Hepatocyte (in vitro differentiated cells): Measurements from ENCODE around the gene GMEB2. TPM values are rescaled to one million over a fixed set of nuclear protein-coding genes. Genes with fewer than 3 reads are reported as not detected.

Source experiments
- DNase-seq: peaks from one replicate; pipeline ENCODE4 v3.0.0-alpha.2; 2016; ENCODE audit warnings: low spot score
- H2AFZ ChIP-seq: fragments of 200-600 bp; sonication (generic); 2 replicates; pipeline ENCODE4 v1.6.0; 2016; ENCODE audit warnings: antibody characterized with exemption, mild to moderate bottlenecking
- H3K27ac ChIP-seq: fragments of 200-600 bp; sonication (generic); 2 replicates; pipeline ENCODE4 v1.5.1; 2016; ENCODE audit warnings: mild to moderate bottlenecking
- H3K27me3 ChIP-seq: fragments of 200-600 bp; sonication (generic); 2 replicates; pipeline ENCODE4 v1.6.1; 2016
- H3K36me3 ChIP-seq: fragments of 200-600 bp; sonication (generic); replicated peaks from 2 replicates; pipeline ENCODE4 v1.5.1; 2016; ENCODE audit warnings: low read depth; ENCODE audit not compliant: insufficient read depth
- H3K4me1 ChIP-seq: fragments of 200-600 bp; sonication (generic); 2 replicates; pipeline ENCODE4 v1.5.1; 2016; ENCODE audit warnings: mild to moderate bottlenecking, moderate library complexity; ENCODE audit not compliant: insufficient read depth
- H3K4me2 ChIP-seq: fragments of 200-600 bp; sonication (generic); 2 replicates; pipeline ENCODE4 v1.6.0; 2016
- H3K4me3 ChIP-seq: fragments of 200-600 bp; sonication (generic); 2 replicates; pipeline ENCODE4 v1.5.1; 2016; ENCODE audit warnings: mild to moderate bottlenecking
- H3K79me2 ChIP-seq: fragments of 200-600 bp; sonication (generic); 2 replicates; pipeline ENCODE4 v1.6.0; 2017; ENCODE audit warnings: mild to moderate bottlenecking
- H3K9me2 ChIP-seq: fragments of 200-600 bp; sonication (generic); replicated peaks from 2 replicates; pipeline ENCODE4 v1.6.0; 2017; ENCODE audit warnings: mild to moderate bottlenecking; ENCODE audit not compliant: insufficient read depth
- H3K9me3 ChIP-seq: fragments of 200-600 bp; sonication (generic); 2 replicates; pipeline ENCODE4 v1.5.1; 2016; ENCODE audit warnings: low read depth, mild to moderate bottlenecking
- H4K20me1 ChIP-seq: fragments of 200-600 bp; sonication (generic); 2 replicates; pipeline ENCODE4 v1.6.0; 2016; ENCODE audit warnings: mild to moderate bottlenecking; ENCODE audit not compliant: insufficient read depth, poor library complexity, severe bottlenecking
- CTCF ChIP-seq: fragments of 200-600 bp; sonication (generic); IDR thresholded peaks from 2 replicates; pipeline ENCODE4 v1.5.1; 2016; ENCODE audit warnings: antibody characterized with exemption, mild to moderate bottlenecking; ENCODE audit not compliant: poor library complexity
- EZH2 ChIP-seq: fragments of 200-600 bp; sonication (generic); IDR thresholded peaks from 2 replicates; pipeline ENCODE4 v1.6.1; 2016; ENCODE audit warnings: antibody characterized with exemption, mild to moderate bottlenecking, borderline replicate concordance
- EZH2phosphoT487 ChIP-seq: fragments of 200-600 bp; sonication (generic); IDR thresholded peaks from one replicate; pipeline ENCODE4 v1.6.1; 2018; ENCODE audit warnings: antibody characterized with exemption, mild to moderate bottlenecking, low read depth, moderate library complexity; ENCODE audit not compliant: unreplicated experiment, severe bottlenecking
- WGBS: methylation state at CpG from one replicate; pipeline ENCODE4 v1.1.6; 2016; ENCODE audit warnings: low lambda C conversion rate; ENCODE audit errors: missing lambda C conversion rate; 5-methylcytosine and 5-hydroxymethylcytosine counted together
- polyA plus RNA-seq: library from polyadenylated mRNA; unstranded; fragments of >200 nt; fragmentation: Nextera tagmentation; extraction: Ambion mirVana; gene quantifications from 2 replicates; pipeline ENCODE4 v1.2.1, GENCODE V29; 2016
- total RNA-seq: library from RNA; depleted of rRNA; stranded (reverse); fragments of >200 nt; gene quantifications from 2 replicates; pipeline ENCODE4 v1.2.3, GENCODE V29; 2014

Gene GMEB2
- total and polyA plus RNA-seq, 2 experiments from 2014 or later, result 8.7 to 10.7 TPM

GRCh38 chr20:63648895-63649589 is 22.1 kb upstream of the GMEB2 start:
- TF ChIP-seq EZH2phosphoT487 (no peak), CTCF (no peak), EZH2 (no peak)
- 92% methylated on average over 11 of the region's 11 CpGs for WGBS
- Histone ChIP-seq H3K9me3 (no peaks in the 10 kb centered on the region), H4K20me1 (peaks cover 13% of the 10 kb centered on the region), H3K79me2 (peaks cover 5% of the 10 kb centered on the region), H3K4me2 (no peak overlapping the region), H3K4me1 (peaks cover 3% of the 10 kb centered on the region), H3K36me3 (no peaks in the 10 kb centered on the region), H3K4me3 (no peak overlapping the region), H3K9me2 (no peaks in the 10 kb centered on the region), H3K27me3 (peaks cover 3% of the 10 kb centered on the region), H3K27ac (no peak overlapping the region), H2AFZ (no peak overlapping the region)
- DNase-seq, result no peak

GRCh38 chr20:63648190-63648589 is 21.3 kb upstream of the GMEB2 start:
- no peak overlapping the region for H3K27ac ChIP-seq
- peaks cover 3% of the 10 kb centered on the region for H3K4me1 ChIP-seq
- H3K4me3 ChIP-seq, result no peak overlapping the region
- no peaks in the 10 kb centered on the region for H3K9me3 ChIP-seq
- no peak overlapping the region for H2AFZ ChIP-seq
- no peak for TF ChIP-seq CTCF
- no peak for TF ChIP-seq EZH2
- WGBS, result 92% methylated on average over 6 of the region's 6 CpGs
- no peak for DNase-seq
- H3K4me2 ChIP-seq, result no peak overlapping the region
- peaks cover 3% of the 10 kb centered on the region for H3K27me3 ChIP-seq
- no peaks in the 10 kb centered on the region for H3K36me3 ChIP-seq
- peaks cover 13% of the 10 kb centered on the region for H4K20me1 ChIP-seq
- peaks cover 5% of the 10 kb centered on the region for H3K79me2 ChIP-seq
- no peaks in the 10 kb centered on the region for H3K9me2 ChIP-seq

- Histone ChIP-seq H3K4me2 (no peak overlapping the region), H3K9me2 (no peaks in the 10 kb centered on the region), H3K79me2 (no peaks in the 10 kb centered on the region), H3K4me1 (peaks cover 7% of the 10 kb centered on the region), H3K4me3 (no peak overlapping the region), H3K27ac (no peak overlapping the region), H3K9me3 (no peaks in the 10 kb centered on the region), H2AFZ (no peak overlapping the region), H3K36me3 (no peaks in the 10 kb centered on the region), H4K20me1 (peaks cover 2% of the 10 kb centered on the region), H3K27me3 (no peaks in the 10 kb centered on the region)
- WGBS, result 56% methylated on average over 4 of the region's 4 CpGs
- DNase-seq, result no peak
- no peak for TF ChIP-seq EZH2
- no peak for TF ChIP-seq EZH2phosphoT487
- TF ChIP-seq CTCF, result no peak
Measured at GRCh38 chr20:63645218-63645617, 18.3 kb upstream of the GMEB2 start.

- peaks cover 2% of the 10 kb centered on the region for H4K20me1 ChIP-seq
- 96% methylated on average over 15 of the region's 15 CpGs for WGBS
- H3K9me2 ChIP-seq, result no peaks in the 10 kb centered on the region
- no peak for TF ChIP-seq CTCF
- TF ChIP-seq EZH2phosphoT487, result no peak
- TF ChIP-seq EZH2, result no peak
- H3K4me3 ChIP-seq, result no peak overlapping the region
- no peak for DNase-seq
- peaks cover 7% of the 10 kb centered on the region for H3K4me1 ChIP-seq
- H2AFZ ChIP-seq, result no peak overlapping the region
- no peaks in the 10 kb centered on the region for H3K9me3 ChIP-seq
- no peak overlapping the region for H3K27ac ChIP-seq
- no peaks in the 10 kb centered on the region for H3K79me2 ChIP-seq
- H3K4me2 ChIP-seq, result no peak overlapping the region
- no peaks in the 10 kb centered on the region for H3K36me3 ChIP-seq
- H3K27me3 ChIP-seq, result no peaks in the 10 kb centered on the region
Measured at GRCh38 chr20:63643946-63644345, 17.0 kb upstream of the GMEB2 start.
